GM18909 (cell line): ENCODE measurements around the gene AKR1A1.

ENCODE experiments used
- ATAC-seq: cut with Tn5 transposase; IDR thresholded peaks from one replicate; pipeline ENCODE4 v1.9.1; 2021; ENCODE audit warnings: mild to moderate bottlenecking; ENCODE audit not compliant: unreplicated experiment, poor library complexity

The AKR1A1 gene

DNA sequence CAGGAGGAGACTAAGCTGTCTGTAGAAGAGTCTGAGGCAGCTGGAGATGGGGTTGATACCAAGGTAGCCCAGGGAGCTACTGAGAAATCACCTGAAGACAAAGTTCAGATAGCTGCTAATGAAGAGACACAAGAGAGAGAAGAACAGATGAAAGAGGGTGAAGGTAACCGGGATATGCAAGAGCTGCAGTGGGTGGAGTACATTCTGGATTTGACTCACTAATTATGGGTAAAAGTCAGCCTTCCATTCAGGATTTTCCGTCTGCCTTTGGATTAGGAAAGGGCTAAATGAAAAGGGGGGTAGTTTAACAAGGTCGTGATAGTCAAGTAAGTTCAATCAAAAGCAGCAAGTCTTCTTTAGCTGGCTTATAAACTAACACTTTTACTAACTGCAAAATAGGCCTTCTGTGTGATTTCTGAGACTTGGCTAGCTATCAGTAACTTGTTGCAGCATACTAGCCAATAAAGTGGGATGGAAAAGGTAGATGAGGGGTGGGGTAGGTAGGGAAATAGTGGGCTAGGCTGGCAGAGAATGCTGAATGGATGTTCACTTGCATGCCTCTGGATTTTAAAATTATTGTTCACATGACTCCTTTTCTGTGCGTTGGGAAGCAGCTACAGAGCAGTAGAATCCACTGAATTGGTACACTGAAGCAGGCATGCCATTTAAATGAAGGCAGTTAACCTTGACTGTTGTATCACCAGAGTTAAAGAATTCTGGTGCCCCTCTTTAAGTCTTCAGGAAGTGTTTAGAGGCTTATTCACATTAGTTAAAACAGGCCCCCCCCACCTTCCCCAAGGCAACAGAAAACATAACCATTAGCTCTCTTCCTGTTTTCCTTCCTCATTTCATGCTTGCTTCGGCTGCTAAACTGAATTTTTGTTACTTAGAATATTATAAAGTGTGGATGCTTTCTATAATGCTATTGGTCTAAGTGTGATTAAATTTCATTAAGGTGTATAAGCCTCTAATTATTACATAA lies 57.8 kb downstream of the AKR1A1 start:
- no peak for ATAC-seq

DNA sequence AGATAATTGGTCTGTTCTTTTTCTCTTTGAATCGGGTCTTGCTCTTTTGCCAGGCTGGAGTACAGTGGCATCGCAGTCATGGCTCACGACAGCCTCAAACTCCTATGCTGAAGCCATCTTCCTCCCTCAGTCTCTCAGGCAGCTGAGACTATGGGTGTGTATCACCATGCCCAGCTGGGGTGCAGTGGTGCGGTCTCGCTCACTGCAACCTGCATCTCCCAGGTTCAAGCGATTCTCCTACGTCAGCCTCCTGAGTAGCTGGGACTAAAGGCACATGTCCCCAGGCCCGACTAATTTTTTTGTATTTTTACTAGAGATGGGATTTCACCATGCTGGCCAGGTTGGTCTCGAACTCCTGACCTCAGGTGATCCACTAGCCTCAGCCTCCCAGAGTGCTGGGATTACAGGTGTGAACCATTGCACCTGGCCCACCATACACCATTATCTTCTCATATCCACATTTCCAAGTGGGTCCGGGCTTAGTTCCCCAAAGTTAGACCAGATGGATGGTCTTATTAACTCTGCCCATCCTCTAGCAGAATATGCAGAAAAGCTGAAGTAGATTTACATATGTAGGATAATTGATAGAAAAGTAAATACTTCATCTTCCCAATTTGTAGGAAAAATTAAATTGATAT lies 60.1 kb downstream of the AKR1A1 start:
- no peak for ATAC-seq

DNA sequence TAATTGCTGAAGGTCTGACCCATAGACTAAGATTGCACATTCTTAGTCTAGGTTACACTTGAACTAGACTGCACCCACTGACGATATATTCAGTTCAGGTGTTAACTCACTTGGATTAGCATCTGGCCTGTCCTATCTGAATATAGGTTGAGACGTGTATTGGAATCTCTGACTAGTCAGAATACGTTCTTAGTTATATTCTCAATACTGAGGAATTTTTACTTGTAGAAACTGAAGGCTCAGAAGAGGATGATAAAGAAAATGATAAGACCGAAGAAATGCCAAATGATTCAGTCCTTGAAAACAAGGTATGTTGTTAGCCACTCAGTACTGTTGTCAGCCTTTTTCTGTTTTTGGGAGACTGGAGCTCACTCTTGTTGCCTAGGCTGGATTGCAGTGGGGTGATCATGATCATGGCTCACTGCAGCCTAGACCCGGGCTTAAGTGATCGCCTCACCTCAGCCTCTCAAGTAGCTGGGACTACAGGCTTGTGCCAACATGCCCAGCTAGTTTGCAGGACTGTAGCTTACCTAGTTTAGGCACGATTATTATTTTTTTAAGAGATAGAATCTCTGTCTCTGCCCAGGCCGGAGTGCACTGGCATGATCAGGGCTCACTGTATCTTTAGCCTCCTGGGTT lies 62.4 kb downstream of the AKR1A1 start:
- no peak for ATAC-seq

DNA sequence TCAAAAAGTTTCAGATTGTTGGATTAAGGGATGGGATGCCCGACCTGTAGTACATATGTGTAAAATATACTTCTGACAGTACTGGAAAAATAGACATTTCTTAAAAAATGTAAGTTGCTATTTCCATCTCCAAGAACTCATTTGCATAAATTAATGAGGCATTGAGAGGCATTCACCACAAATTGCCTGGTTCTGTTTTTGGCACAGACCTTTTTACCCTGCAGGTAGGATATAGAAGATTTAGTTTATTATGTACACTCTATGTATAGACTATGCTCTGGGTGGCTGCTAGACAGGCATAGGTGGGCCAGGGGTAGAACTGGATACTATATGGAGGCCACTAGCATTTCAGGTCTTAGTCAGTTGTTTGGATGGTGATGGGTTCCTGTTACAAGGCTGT lies 65.3 kb downstream of the AKR1A1 start:
- ATAC-seq = no peak

DNA sequence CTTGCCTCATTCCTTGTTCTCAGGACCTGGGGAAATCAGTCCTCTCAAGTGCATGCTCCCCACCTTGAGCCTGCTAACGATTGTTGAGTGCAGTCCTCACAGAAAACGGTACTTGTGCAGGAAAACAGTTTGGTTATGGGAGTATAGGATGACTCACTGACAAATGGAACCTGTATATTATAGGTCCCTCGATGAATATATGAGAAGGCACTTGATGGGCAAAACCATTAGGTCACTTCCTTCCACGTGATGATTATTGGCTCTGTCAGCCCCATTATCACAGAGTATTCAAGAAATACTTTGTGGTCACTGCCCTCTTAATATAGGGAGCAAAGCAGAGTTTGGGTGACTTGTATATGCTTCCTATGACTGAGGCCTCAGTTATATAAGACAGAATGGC lies 67.0 kb downstream of the AKR1A1 start:
- no peak for ATAC-seq

DNA sequence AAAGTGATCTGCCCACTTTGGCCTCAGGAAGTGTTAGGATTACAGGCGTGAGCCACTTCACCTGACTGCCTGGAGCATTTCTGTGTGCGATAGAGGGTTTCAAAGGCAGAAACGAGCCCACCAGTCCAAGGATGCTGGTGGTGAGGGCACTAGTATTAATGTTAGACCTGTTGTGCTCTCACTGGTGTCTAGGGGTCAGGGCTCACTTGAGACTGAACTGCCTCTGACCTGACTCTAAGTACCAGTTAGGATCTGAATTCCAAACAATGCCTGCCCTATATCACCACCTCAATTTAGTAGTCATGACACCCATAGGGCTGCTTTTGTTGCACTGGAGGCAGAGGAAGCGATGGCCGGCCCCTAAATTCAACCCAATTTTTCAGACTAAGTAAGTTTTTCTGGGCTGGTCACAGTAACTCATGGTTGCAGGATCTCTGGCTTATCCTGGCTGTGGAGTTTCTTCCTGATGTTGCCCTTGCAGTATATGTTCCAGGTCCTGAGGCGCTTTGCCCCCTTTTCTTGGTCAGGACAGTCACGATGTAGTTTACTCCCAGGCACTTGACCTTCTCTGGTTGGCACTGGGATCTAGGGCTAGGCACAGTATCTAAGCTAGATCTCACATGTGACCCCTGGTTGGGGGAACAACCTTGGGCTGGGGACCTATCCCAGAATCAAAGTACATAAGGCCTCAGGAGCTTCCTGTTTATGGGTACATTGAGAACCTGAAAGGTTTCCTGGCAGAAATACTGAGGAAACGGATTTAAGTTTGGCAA lies 68.7 kb downstream of the AKR1A1 start:
- no peak for ATAC-seq
